ENCODE results near the gene ZDHHC13.

GRCh38 chr11:19091366-19091765 is 25.6 kb upstream of the ZDHHC13 start:
- TF ChIP-seq, protein P1, sequence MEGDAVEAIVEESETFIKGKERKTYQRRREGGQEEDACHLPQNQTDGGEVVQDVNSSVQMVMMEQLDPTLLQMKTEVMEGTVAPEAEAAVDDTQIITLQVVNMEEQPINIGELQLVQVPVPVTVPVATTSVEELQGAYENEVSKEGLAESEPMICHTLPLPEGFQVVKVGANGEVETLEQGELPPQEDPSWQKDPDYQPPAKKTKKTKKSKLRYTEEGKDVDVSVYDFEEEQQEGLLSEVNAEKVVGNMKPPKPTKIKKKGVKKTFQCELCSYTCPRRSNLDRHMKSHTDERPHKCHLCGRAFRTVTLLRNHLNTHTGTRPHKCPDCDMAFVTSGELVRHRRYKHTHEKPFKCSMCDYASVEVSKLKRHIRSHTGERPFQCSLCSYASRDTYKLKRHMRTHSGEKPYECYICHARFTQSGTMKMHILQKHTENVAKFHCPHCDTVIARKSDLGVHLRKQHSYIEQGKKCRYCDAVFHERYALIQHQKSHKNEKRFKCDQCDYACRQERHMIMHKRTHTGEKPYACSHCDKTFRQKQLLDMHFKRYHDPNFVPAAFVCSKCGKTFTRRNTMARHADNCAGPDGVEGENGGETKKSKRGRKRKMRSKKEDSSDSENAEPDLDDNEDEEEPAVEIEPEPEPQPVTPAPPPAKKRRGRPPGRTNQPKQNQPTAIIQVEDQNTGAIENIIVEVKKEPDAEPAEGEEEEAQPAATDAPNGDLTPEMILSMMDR (IDR thresholded peaks at IDR 0.05), result no peak
- TF ChIP-seq POLR2A (IDR thresholded peaks at IDR 0.05) (no peak), EP300 (IDR thresholded peaks at IDR 0.05) (no peak)
